Epithelial cell of esophagus (primary cell): Measurements from ENCODE around the gene CXCR1.
A peak's percentile ranks its signal among the peaks of the same experiment; 100 is the strongest.

Source experiments
- DNase-seq: peaks from one replicate; pipeline ENCODE4 v3.0.0; 2010; ENCODE audit warnings: low read depth
- H3K4me3 ChIP-seq: 2 replicates; pipeline ENCODE4 v1.5.1; 2011; ENCODE audit warnings: mild to moderate bottlenecking, low read length, control low read depth
- TF ChIP-seq, protein P1 (sequence below): IDR thresholded peaks from 2 replicates; pipeline ENCODE4 v1.5.1; 2011; ENCODE audit warnings: low read depth, mild to moderate bottlenecking, low read length, control low read depth, inconsistent platforms; ENCODE audit not compliant: insufficient read depth; ENCODE audit errors: missing control alignments

CXCR1 gene

DNA sequence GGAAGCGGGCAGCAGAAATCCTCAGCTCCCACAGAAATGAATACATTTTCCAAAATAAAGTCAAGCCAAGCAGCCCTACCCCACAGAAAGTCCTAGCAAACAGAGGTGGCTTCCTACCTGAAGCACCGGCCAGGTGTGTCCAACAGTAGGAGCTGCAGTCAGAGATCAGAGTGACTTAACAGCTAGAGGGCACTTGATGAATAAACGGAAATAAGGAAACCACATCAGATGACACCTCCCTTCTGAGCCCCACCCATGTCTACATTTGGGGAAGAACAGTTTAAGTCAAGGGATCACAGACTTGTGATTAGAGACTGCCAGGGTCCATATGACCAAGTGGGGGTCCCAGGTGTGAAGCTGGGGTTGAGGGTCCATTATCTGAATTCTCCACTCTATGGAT, at the start of gene CXCR1:
TSS of gene CXCR1 (minus strand) at position 172 of the 400 bp plus-strand sequence. CDS start 1,751 bp downstream, outside the sequence.
- TF ChIP-seq, protein P1, sequence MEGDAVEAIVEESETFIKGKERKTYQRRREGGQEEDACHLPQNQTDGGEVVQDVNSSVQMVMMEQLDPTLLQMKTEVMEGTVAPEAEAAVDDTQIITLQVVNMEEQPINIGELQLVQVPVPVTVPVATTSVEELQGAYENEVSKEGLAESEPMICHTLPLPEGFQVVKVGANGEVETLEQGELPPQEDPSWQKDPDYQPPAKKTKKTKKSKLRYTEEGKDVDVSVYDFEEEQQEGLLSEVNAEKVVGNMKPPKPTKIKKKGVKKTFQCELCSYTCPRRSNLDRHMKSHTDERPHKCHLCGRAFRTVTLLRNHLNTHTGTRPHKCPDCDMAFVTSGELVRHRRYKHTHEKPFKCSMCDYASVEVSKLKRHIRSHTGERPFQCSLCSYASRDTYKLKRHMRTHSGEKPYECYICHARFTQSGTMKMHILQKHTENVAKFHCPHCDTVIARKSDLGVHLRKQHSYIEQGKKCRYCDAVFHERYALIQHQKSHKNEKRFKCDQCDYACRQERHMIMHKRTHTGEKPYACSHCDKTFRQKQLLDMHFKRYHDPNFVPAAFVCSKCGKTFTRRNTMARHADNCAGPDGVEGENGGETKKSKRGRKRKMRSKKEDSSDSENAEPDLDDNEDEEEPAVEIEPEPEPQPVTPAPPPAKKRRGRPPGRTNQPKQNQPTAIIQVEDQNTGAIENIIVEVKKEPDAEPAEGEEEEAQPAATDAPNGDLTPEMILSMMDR = peak; percentile 11
- peak; percentile 74 for DNase-seq
- no peak within 1 kb of the TSS for H3K4me3 ChIP-seq

- TF ChIP-seq, protein P1 = no peak
- no peak for DNase-seq
- peak overlapping the region; percentile 99 for H3K4me3 ChIP-seq
Observed at GRCh38 chr2:218216336-218216673, 49.5 kb upstream of the CXCR1 start.

- DNase-seq = no peak
Observed at GRCh38 chr2:218214116-218214515, 47.4 kb upstream of the CXCR1 start.

GRCh38 chr2:218209078-218209477, 42.3 kb upstream of the CXCR1 start:
- no peak overlapping the region for H3K4me3 ChIP-seq
- no peak for DNase-seq
- TF ChIP-seq, protein P1 = no peak

More at GRCh38 chr2:218214116-218214515, 47.4 kb upstream of the CXCR1 start:
- TF ChIP-seq, protein P1 = no peak
- H3K4me3 ChIP-seq = no peak overlapping the region

GRCh38 chr2:218202266-218202665, 35.5 kb upstream of the CXCR1 start:
- H3K4me3 ChIP-seq = no peak overlapping the region
- DNase-seq = no peak
- TF ChIP-seq, protein P1 = no peak

DNA sequence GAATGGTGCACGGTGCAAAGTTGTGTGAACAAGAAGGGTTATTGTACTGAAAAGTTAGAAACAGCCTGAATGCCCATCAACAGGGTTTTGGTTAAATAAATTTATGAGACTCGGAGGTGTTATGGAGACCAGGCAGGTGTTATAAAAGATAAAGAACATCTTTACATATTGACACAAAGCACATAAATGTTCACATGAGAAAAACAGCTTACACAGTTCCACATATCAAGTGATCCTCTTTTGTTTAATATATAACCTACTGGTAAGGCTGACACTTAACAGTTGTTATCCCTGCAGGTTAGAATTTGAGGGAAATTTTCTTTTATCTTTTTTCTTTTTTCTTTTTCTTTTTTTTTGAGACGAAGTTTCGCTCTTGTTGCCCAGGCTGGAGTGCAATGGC, 30.2 kb upstream of the CXCR1 start:
- no peak overlapping the region for H3K4me3 ChIP-seq
- TF ChIP-seq, protein P1 = no peak
- DNase-seq = no peak

- TF ChIP-seq, protein P1 = no peak
- peak; percentile 16 for DNase-seq
Observed at GRCh38 chr2:218194880-218195279, 28.1 kb upstream of the CXCR1 start.

More at GRCh38 chr2:218194880-218195279, 28.1 kb upstream of the CXCR1 start:
- no peak overlapping the region for H3K4me3 ChIP-seq
